Heart left ventricle (tissue), 16 donors: ENCODE data around the gene SPI1. TPM values are rescaled to one million over a fixed set of nuclear protein-coding genes. Genes with fewer than 3 reads are reported as not detected.
A peak's percentile ranks its signal among the peaks of the same experiment; 100 is the strongest.

Source experiments
- ATAC-seq, 4 donors: fragments of 200-7000 bp; cut with Tn5 transposase; one replicate each; pipeline ENCODE4 v1.9.1; 2020 to 2022; ENCODE audit warnings: moderate library complexity in 4 of 4, mild to moderate bottlenecking in 3 of 4, moderate number of reproducible peaks in 1 of 4
- DNase-seq, 5 donors: peaks; one replicate each; pipeline ENCODE4 v3.0.0-alpha.2; 2020
- H3K27ac ChIP-seq, 12 donors: fragments of 200-600 bp; sonication (generic) in 4 of 12; one replicate each; pipeline versions ENCODE4 v1.5.0 to v1.8.0; 2016 to 2022; ENCODE audit warnings: mild to moderate bottlenecking in 2 of 12
- H3K27me3 ChIP-seq, 9 donors: fragments of 200-600 bp; sonication (generic) in 2 of 9; one replicate each; pipeline versions ENCODE4 v1.5.1 to v1.8.0; 2016 to 2022; ENCODE audit warnings: mild to moderate bottlenecking in 3 of 9
- H3K36me3 ChIP-seq, 9 donors: fragments of 200-600 bp; sonication (generic) in 2 of 9; one replicate each; pipeline versions ENCODE4 v1.5.0 to v1.8.0; 2018 to 2022; ENCODE audit warnings: mild to moderate bottlenecking in 2 of 9
- H3K4me1 ChIP-seq, 12 donors: fragments of 200-600 bp; sonication (generic) in 4 of 12; one replicate each; pipeline versions ENCODE4 v1.5.0 to v1.8.0; 2016 to 2022; ENCODE audit warnings: mild to moderate bottlenecking in 3 of 12
- H3K4me3 ChIP-seq, 12 donors: fragments of 200-600 bp; sonication (generic) in 4 of 12; one replicate each; pipeline versions ENCODE4 v1.5.0 to v1.8.0; 2017 to 2022; ENCODE audit warnings: mild to moderate bottlenecking in 9 of 12, moderate library complexity in 4 of 12
- H3K9me3 ChIP-seq, 12 donors: fragments of 200-600 bp; sonication (generic) in 4 of 12; one replicate each; pipeline versions ENCODE4 v1.5.0 to v1.8.0; 2016 to 2022; ENCODE audit warnings: mild to moderate bottlenecking in 1 of 12
- CTCF ChIP-seq, 12 donors: fragments of 200-600 bp; sonication (generic) in 4 of 12; IDR thresholded peaks; one replicate each; pipeline versions ENCODE4 v1.5.0 to v1.8.0; 2018 to 2022; ENCODE audit warnings: antibody characterized with exemption in 12 of 12, mild to moderate bottlenecking in 5 of 12
- POLR2A ChIP-seq, 2 donors: fragments of 450-650 bp; IDR thresholded peaks; one replicate each; pipeline ENCODE4 v1.6.1; 2017; ENCODE audit warnings: antibody characterized with exemption in 2 of 2, mild to moderate bottlenecking in 2 of 2, moderate library complexity in 2 of 2
- WGBS, 4 donors: extraction: QIAGEN DNeasy Blood & Tissue Kit in 2 of 4; methylation state at CpG; one replicate each; pipeline versions ENCODE4 v1.1.5 to v1.1.7; 2013 to 2018; 5-methylcytosine and 5-hydroxymethylcytosine counted together
- intact Hi-C, 10 donors: fragments of 100-400 bp; cut with DNase I; formaldehyde crosslinking; loops; one replicate each; pipeline versions ENCODE4 v1.11.1 to v1.14.2; 2022
- polyA plus RNA-seq, 2 donors: library from polyadenylated mRNA; stranded (reverse); fragments of 200-250 nt; gene quantifications; one replicate each; pipeline ENCODE4 v1.2.3, GENCODE V29; 2013
- total RNA-seq, 9 donors: library from RNA; depleted of rRNA in 2 of 9; stranded (reverse); fragments of >200 nt in 2 of 9; fragmentation: NEBNext Ultra II Directional in 3 of 9; extraction: Animal tissue kit (Norgen Biotek cat#: 25700) in 3 of 9; gene quantifications; one replicate each; pipeline versions ENCODE4 v1.1.0 to v1.2.4, GENCODE V29; 2016 to 2023
- donor health status: ischemic (EF 13 %, LVEDD 7.1; RV severe dilation, severe dysfunction).
- donor health status: healthy with polysubstance abuse.
- donor health status: DM: no; HTN: yes; CAD: no.
- donor health status: DM: no; HTN: no; CAD: no.
- donor health status: ischemic (EF 25% LVEDD 6.9; RV normal size, moderate dysfunction).
- donor health status: ischemic (EF 25% LVEDD 5.7; RV mildly dilated, moderate dysfunction).
- donor health status: healthy.
- donor health status: DM: yes; HTN: yes; CAD: no.
- donor health status: ischemic (EF 35%, LVEDD 5.7; RV mildly dilated, moderate dysfunction).
- donor health status: nonischemic (EF 11% LVEDD 7.7; RV severe dilation, severe dysfunction).
- donor health status: DM: yes; HTN: yes; CAD: no.
- donor health status: PGD.
- donor health status: ischemic (EF 29% LVEDD 5.4; RV normal size, mild dysfunction).
- donor health status: nonischemic (EF 23%, LVEDD 6.1; RV moderate dilation, normal function).

SPI1 gene
- total and polyA plus RNA-seq, 11 donors = 2.8 to 78.9 (median 8.1) TPM

DNA sequence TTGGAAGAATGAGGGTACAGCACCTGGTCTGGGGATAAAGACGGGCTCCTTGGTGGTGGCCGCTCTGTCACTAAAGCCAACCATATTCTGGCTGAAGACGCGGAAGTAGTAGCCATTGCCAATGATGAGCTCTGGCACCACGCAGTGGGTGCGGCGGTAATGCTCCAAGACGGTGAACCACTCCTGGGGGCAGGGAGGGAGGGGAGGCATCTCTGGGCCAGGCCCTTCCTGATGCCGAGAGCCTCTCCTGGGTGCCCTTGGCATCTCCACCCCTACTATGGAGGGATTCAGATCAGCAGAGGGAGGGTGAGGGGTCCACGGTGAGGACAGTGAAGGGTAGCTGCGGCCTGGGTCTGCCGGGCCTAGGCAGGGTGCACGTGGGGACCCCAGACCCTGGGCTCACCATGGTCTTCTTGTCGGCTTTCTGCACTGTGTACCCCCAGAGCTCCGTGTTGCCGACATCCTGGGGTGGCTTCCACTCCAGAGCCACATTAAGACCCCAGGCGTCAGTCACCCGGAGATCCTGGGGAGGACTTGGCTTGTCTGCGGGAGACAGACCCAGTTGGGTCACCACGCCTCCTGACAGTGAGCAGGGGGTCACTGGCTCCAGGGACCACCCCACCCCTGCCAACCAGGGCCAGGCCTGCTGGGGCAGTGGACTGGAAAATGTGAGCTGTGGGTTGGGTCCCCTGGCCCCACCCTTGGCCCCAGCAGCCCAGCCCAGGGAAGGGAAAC lies 45.4 kb downstream of the SPI1 start:
- TF ChIP-seq POLR2A (IDR thresholded peaks at IDR 0.05) = no peak
- TF ChIP-seq CTCF (IDR thresholded peaks at IDR 0.05) = no peak
- no peak overlapping the region for H3K4me3 ChIP-seq
- 77 to 90% (median 81%) methylated on average over 12 to 20 of the region's 20 CpGs for WGBS, 4 donors
- DNase-seq = peak in 2 of 5 donors; percentile 19 to 26
- intact Hi-C loops = no loop called here
- H3K9me3 ChIP-seq = no peaks in the 10 kb centered on the region
- no peaks in the 10 kb centered on the region for H3K27me3 ChIP-seq
- ATAC-seq = no peak
- H3K4me1 ChIP-seq = peaks cover 0 to 88% (median 39%) of the 10 kb centered on the region in 12 donors
- H3K27ac ChIP-seq = peak overlapping the region in 5 of 12 donors; percentile 39 to 83 (median 75)
- peaks cover 0 to 100% (median 16%) of the 10 kb centered on the region in 9 donors for H3K36me3 ChIP-seq

- 47 to 54% (median 52%) methylated on average over 11 to 13 of the region's 13 CpGs for WGBS, 4 donors
- Histone ChIP-seq H3K36me3 (peaks cover 0 to 100% (median 15%) of the 10 kb centered on the region in 9 donors), H3K4me3 (no peak overlapping the region), H3K27ac (peak overlapping the region in 8 of 12 donors; percentile 15 to 83 (median 56)), H3K9me3 (no peaks in the 10 kb centered on the region), H3K4me1 (peaks cover 0 to 89% (median 39%) of the 10 kb centered on the region in 12 donors), H3K27me3 (no peaks in the 10 kb centered on the region)
- ATAC-seq = no peak
- TF ChIP-seq POLR2A (IDR thresholded peaks at IDR 0.05) (no peak), CTCF (IDR thresholded peaks at IDR 0.05) (no peak)
- peak in 2 of 5 donors; percentile 17 to 19 for DNase-seq
- intact Hi-C loops = no loop called here
Measured at GRCh38 chr11:47332303-47332711, 46.0 kb downstream of the SPI1 start.

DNA sequence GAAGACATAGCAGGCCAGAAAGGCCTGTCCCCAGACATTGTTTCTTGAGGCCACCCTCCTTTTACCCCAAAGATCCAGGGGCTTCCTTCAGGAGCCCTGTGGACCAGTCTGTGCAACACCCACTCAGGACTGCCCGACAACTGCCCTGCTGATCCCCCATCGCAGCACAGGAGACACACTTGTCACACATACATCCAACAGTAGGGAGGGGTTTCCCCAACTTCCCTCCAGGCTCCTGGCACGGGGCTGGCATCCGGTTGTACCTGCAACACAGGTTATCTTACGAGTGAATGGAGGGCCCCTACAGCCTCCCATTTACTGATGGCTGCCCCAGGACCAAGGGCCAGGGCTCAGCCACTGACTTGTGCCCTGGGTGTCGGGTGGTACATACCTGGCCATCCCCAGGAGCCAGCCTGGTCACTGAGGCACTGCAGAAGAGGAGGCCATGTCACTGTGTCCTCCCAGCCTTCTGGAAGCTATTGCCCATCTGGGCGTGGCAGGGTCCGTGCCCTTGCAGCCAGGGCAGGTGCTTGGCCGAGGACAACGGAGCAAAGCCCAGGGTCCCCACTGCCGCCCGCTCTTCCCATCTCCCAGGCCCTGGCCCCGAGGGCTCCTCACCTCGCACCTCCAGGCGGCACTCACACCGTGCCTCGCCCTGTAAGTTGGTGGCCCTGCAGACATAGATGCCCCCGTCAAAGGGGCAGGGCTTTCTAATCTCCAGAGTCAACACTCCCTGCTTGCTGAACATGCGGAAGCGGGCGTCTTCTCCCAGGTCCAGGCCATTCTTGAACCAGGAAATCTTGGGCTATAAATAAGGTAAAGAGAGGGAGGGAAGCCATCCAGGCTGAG lies 46.7 kb downstream of the SPI1 start:
- Histone ChIP-seq H3K4me3 (no peak overlapping the region), H3K4me1 (peaks cover 0 to 83% (median 39%) of the 10 kb centered on the region in 12 donors), H3K27me3 (no peaks in the 10 kb centered on the region), H3K27ac (peak overlapping the region in 8 of 12 donors; percentile 15 to 83 (median 67)), H3K36me3 (peaks cover 0 to 100% (median 15%) of the 10 kb centered on the region in 9 donors), H3K9me3 (no peaks in the 10 kb centered on the region)
- intact Hi-C loops = no loop called here
- TF ChIP-seq CTCF (IDR thresholded peaks at IDR 0.05) = no peak
- TF ChIP-seq POLR2A (IDR thresholded peaks at IDR 0.05) = no peak
- 41 to 46% (median 43%) methylated on average over 21 of the region's 21 CpGs for WGBS, 4 donors
- ATAC-seq = no peak
- DNase-seq = no peak
